CD1c-positive myeloid dendritic cell (primary cell): ENCODE results near the gene IQSEC1.
"Not testable (repeated sequence)": the region's sequence is repeated elsewhere in the genome, so short reads cannot be mapped to it uniquely, and the experiment has no call there.

Source experiments
- DNase-seq: peaks from one replicate; pipeline ENCODE4 v3.0.0-alpha.2; 2016; ENCODE audit errors: extremely low spot score

IQSEC1 gene

DNA sequence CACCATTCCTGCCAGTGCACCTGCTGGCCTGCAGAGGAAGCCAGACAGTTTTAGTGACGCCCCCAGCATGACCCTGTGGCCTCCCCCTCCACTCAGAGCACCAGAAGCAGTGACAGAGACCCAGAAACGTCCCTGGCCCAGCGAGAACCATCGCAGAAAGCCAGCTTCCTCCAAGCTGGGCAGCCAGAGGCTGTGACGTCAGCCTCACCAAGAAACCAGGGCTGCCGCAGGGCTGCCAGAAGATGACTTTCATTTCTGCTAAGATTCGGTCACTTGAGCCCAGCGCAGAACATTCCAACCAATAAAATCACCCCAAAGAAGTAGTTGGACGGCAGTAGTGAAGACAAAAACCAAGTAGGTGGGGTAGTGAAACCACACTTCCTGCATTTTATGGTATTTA lies 202.3 kb downstream of the IQSEC1 start:
- DNase-seq: peak; percentile 76

DNA sequence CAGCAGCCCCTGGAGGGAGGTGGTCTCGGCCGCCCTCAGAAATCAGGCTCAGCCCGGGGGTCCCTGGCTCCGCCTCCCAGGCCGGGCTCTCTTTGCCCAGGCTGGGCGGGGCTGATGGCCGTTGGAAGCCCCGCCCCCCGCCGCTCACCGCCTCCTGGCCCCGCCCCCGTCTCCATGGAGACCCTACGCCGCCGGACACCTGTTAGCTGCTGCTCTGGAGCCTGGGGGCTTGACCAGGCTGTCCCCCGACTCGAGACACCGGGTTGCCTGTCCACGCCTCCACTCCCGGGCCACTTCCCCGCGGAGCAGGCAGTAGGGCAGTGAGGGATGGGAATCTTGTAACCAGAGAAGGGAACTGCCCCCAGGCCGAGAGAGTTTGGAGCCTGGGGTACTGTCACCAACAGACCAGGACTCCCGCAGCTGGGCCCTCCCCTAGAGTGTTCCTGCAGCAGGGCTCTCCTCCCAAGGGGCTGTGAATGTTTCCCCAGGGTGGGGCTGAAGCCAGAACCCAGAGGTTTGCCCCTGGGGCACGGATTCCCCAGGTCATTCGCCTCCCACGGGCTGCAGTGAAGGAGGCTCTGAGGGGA lies 204.1 kb downstream of the IQSEC1 start:
- peak; percentile 8 for DNase-seq

DNA sequence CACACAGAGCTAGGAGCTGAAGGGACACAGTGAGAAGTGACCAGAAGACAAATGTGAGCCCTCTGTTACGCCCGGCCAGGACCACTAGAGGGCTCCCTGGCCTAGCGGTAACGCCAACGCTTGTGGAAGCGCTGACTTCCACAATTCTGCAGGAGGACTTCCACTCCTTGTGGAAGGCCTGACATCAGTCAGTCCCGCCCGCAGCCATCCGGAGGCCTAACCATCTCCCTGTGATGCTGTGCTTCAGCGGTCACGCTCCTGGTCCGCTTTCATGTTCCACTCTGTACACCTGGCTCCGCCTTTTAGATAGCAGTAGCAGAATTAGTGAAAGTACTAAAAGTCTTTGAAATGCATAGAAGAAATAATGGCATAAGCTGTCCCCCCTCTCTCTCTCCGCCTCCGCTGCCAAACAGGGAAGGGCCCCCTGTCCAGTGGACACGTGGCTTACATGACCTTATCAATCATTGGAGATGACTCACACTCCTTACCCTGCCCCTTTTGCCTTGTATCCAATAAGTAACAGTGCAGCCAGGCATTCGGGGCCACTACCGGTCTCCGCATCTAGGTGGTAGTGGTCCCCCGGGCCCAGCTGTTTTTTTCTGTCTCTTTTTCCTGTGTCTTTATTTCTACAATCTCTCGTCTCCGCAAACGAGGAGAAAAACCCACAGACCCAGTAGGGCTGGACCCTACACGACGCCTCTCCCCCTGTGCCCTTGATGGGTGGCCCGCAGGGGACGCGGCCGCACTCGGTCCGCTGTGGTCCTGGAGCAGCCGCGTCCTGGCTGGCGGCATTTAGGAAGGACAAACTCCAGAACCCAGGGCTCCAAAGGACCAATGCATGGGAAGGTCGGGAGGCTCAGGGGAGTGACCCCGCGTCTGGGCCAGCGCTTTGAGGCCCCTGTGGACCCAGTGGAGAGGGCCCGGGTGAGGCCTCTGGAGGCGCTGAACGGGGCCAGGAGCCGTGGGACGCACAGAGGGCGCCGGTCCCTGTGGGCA lies 204.9 kb downstream of the IQSEC1 start:
- DNase-seq: peak; percentile 93

DNA sequence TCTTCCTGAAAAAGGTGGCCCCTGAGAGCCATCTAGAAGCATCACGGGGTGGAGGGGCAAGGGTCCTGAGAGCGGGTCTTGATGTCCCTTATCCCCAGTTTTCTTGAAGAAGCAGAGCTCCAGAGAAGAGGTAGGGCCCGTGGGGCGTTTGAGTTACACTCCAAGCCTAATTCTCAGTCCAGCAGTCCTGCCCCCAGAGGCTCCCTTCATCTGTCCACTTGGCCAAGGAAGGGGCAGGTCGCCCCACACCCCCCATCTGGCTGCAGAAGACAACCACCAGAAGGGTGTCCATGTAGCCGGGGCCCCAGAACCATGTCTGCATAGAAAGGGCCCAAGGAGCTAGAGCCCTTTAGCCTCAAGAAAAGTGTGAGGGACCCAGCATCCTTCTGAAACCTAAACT lies 206.4 kb downstream of the IQSEC1 start:
- no peak for DNase-seq

DNA sequence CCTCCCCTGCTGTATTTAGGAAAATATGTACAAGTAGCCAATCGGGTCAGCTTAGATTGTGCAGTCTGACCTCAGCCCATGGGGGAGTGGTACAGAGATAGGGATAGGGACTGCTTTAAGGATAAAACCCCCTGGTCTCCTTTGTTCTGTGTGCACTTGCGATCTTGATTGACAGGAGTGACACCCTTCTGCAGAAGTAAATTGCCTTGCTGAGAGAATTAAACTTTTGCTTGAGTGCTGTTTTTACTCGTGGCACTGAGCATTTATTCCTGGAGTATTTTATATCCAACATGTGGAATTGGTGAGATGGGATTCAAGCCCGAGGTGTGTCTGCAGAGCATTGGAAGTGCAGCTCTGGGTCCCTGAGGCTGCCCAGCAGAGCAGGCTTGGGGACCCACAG lies 208.0 kb downstream of the IQSEC1 start:
- DNase-seq: no peak

GRCh38 chr3:12862387-12862786 lies 210.8 kb downstream of the IQSEC1 start:
- no peak for DNase-seq

- DNase-seq: no peak
Measured at GRCh38 chr3:12861611-12862010, 211.6 kb downstream of the IQSEC1 start.

GRCh38 chr3:12859840-12860239 lies 213.4 kb downstream of the IQSEC1 start:
- peak; percentile 39 for DNase-seq

- DNase-seq: no peak
Measured at GRCh38 chr3:12856626-12857025, 216.6 kb downstream of the IQSEC1 start.

DNA sequence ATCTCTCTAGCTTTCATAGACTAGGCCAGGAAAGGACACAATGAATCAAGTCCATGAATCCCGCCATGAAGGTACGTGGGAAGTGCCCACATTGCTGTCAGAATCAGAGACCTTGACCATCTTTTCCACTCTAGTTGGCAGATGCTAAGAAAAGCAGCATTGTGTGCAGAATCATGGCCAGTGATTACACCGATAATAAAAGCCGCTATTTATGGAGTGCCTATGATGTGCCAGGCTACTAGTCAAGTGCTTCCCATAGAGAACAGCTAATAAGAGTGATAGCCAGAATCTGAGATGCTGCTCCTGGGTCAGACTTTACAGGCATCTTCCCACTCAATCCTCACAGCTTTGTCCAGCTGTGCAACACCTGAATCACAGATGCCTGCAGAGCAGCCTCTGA lies 218.7 kb downstream of the IQSEC1 start:
- DNase-seq: no peak

GRCh38 chr3:12853847-12854246 lies 219.4 kb downstream of the IQSEC1 start:
- not testable (repeated sequence) for DNase-seq

GRCh38 chr3:12852201-12852600 lies 221.0 kb downstream of the IQSEC1 start:
- DNase-seq: no peak
